HG03139 (cell line): ENCODE results near the gene KLK7.

ENCODE experiments used
- ATAC-seq: cut with Tn5 transposase; IDR thresholded peaks from one replicate; pipeline ENCODE4 v1.9.1; 2021; ENCODE audit not compliant: unreplicated experiment

Gene KLK7

GRCh38 chr19:50939596-50939995 lies 44.1 kb downstream of the KLK7 start:
- ATAC-seq, result no peak

DNA sequence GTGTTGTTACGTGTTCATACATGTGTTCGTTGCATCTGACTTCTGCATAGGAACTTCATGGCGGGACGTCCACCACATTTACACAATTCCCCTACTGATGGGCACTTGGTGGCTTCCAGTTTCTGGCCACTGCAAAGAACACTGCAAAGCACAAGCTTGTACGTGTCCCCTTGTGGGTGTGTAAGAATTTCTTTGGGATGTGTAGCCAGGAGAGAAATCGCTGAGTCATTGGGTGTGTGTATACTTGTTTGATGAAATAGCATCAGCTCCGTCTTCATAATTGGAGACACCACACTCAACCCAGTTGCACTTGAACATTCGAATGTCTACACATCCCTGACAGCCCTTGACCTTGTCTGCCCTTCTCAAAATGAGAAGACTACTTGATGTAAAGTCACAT lies 50.1 kb downstream of the KLK7 start:
- ATAC-seq, result no peak

GRCh38 chr19:50932690-50933083 lies 51.0 kb downstream of the KLK7 start:
- no peak for ATAC-seq

DNA sequence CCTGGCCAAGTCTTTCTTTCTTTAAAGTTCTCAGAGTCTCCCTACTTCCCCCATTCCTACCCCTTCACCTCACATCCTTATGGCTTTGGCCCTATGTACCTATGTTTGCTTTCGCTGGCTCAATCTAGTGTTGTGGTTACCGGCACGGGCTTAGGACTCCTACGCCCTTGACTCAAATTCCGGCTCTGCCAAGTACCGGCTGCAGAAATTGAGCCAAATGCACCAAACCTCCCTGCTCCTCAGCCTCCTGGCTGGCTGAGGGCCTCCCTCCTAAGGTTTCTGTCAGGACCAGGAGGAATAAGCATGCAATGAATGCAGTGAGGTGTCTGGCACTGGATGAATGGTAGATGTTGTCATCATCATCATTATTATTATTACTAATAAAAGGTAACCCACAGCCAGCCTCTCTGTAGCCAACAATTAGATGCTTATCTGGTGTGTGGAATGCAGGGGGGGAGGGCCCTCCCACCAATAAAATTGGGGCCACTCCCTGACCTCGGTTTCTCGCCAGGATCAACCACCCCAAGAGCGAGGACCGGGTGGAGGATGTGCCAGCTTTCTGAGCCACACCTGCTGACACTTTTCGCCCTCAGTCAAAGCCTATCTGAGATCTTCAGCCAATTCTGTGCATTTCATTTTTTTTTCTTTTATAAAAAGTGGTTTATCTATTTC lies 51.6 kb downstream of the KLK7 start:
- ATAC-seq, result no peak

DNA sequence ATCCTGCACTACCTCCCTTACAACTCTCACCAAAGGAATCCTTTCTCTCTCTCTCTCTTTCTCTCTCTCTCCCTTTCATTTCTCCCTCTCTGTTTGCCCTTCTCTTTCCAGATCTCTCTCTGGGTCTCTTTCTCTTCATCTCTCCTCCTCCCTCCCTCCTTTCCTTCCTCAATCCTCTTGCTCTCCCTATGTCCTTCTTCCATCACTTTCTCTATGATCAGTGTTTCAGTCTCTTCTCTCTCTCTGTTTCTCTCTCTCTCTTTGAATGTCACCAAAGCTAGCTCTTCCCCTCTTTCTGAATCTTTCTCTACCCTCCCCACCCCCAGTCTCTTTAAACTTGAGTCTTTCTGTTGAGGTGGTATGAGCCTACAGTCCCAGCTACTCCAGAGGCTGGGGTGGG lies 52.7 kb downstream of the KLK7 start:
- no peak for ATAC-seq

DNA sequence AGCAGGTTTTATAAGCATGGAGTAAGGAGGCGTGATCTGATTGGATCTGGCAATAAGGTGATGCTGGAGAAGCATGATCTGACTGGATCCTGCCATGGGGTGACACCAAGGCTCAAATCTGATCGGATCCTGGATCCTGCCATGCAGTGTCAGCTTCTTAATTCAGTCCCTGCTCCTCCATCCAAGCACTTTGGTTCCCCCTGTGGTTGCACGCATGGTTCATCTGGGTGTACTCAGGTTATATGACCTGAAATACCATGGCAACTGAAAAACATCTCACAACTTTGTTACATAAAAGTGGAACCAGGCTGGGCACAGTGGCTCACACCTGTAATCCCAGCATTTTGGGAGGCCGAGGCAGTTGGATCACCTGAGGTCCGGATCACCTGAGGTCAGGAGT lies 54.9 kb downstream of the KLK7 start:
- ATAC-seq, result no peak
